ENCODE results near the gene FER1L5.

DNA sequence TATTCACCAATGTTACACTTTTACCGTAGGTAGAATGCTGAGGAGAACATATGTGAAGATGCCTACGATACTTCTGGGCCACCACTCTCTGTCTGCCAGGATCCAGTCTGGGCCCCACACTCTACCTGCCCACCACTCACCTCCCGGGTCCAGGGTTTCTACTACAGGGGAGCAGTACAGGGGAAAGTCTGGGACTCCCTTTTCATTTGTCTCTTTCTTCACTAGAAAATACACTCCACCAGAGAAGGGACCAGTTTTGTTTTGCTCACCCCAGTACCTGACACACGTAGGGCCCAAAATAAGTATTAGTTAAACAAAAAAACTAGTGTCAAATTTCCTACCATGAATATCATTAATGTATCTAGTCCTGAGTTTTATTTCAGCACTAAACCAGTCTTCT is 25.6 kb upstream of the FER1L5 start:
- TF ChIP-seq EZH2phosphoT487 (IDR thresholded peaks at IDR 0.05; ENCODE audit: low read length): no peak
- TF ChIP-seq, protein P1, sequence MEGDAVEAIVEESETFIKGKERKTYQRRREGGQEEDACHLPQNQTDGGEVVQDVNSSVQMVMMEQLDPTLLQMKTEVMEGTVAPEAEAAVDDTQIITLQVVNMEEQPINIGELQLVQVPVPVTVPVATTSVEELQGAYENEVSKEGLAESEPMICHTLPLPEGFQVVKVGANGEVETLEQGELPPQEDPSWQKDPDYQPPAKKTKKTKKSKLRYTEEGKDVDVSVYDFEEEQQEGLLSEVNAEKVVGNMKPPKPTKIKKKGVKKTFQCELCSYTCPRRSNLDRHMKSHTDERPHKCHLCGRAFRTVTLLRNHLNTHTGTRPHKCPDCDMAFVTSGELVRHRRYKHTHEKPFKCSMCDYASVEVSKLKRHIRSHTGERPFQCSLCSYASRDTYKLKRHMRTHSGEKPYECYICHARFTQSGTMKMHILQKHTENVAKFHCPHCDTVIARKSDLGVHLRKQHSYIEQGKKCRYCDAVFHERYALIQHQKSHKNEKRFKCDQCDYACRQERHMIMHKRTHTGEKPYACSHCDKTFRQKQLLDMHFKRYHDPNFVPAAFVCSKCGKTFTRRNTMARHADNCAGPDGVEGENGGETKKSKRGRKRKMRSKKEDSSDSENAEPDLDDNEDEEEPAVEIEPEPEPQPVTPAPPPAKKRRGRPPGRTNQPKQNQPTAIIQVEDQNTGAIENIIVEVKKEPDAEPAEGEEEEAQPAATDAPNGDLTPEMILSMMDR (IDR thresholded peaks at IDR 0.05; ENCODE audit: low read length): no peak
